HepG2 (cell line): ENCODE results near the gene PRTN3. TPM values are rescaled to one million over a fixed set of nuclear protein-coding genes. Genes with fewer than 3 reads are reported as not detected.

Source experiments
- CHCHD3 ChIP-seq: sonication (generic); formaldehyde crosslinking; IDR thresholded peaks from 2 replicates; pipeline ENCODE4 v1.8.0; 2022; ENCODE audit warnings: mild to moderate bottlenecking, missing genetic modification reagents, moderate library complexity
- HNF1A ChIP-seq, 2 experiments: sonication (generic) in 1 of 2; formaldehyde crosslinking in 1 of 2; IDR thresholded peaks; 2 replicates each; pipeline versions ENCODE4 v1.4.0 to v1.6.1; 2016 to 2020; ENCODE audit warnings: borderline replicate concordance in 1 of 2, low read depth in 1 of 2, mild to moderate bottlenecking in 1 of 2, missing genetic modification reagents in 1 of 2
- HNRNPLL ChIP-seq: fragments of 200-400 bp; formaldehyde crosslinking; IDR thresholded peaks from 2 replicates; pipeline ENCODE4 v1.6.1; 2017; ENCODE audit warnings: mild to moderate bottlenecking, low read depth, low read length; ENCODE audit not compliant: poor library complexity, severe bottlenecking
- KLF16 ChIP-seq, 2 experiments: sonication (generic) in 1 of 2; formaldehyde crosslinking in 1 of 2; IDR thresholded peaks; 2 replicates each; pipeline versions ENCODE4 v1.6.1 to v1.8.0; 2016 to 2023; ENCODE audit warnings: missing genetic modification reagents in 2 of 2, missing compliant biosample characterization in 1 of 2
- MLLT10 ChIP-seq: sonication (generic); formaldehyde crosslinking; IDR thresholded peaks from 2 replicates; pipeline ENCODE4 v1.4.0; 2020; ENCODE audit warnings: missing genetic modification reagents
- MXD4 ChIP-seq: IDR thresholded peaks from 2 replicates; pipeline ENCODE4 v1.6.1; 2016; ENCODE audit warnings: mild to moderate bottlenecking, missing biosample characterization, missing genetic modification reagents
- NR2C2 ChIP-seq: sonication (generic); formaldehyde crosslinking; IDR thresholded peaks from 2 replicates; pipeline ENCODE4 v1.4.0; 2020; ENCODE audit warnings: missing genetic modification reagents, mild to moderate bottlenecking, moderate library complexity, borderline replicate concordance
- PAF1 ChIP-seq: IDR thresholded peaks from 2 replicates; pipeline ENCODE4 v1.6.1; 2016; ENCODE audit warnings: missing genetic modification reagents, missing compliant biosample characterization
- POLR2A ChIP-seq, 2 experiments: IDR thresholded peaks; 2 replicates each; pipeline ENCODE4 v1.6.1; 2011; ENCODE audit warnings: low read depth in 2 of 2, low read length in 2 of 2, mild to moderate bottlenecking in 1 of 2, moderate library complexity in 1 of 2; ENCODE audit not compliant: insufficient read depth in 1 of 2
- SCMH1 ChIP-seq: sonication (generic); formaldehyde crosslinking; IDR thresholded peaks from 2 replicates; pipeline ENCODE4 v1.9.0; 2021; ENCODE audit warnings: missing genetic modification reagents, mild to moderate bottlenecking, borderline replicate concordance
- SOX6 ChIP-seq, 2 experiments: fragments of 450-650 bp in 1 of 2; sonication (generic) in 1 of 2; formaldehyde crosslinking in 1 of 2; IDR thresholded peaks; 2 replicates each; pipeline versions ENCODE4 v1.4.0 to v1.6.1; 2017 to 2020; ENCODE audit warnings: antibody characterized with exemption in 1 of 2, mild to moderate bottlenecking in 1 of 2, missing genetic modification reagents in 1 of 2
- SUZ12 ChIP-seq: fragments of 150-350 bp; IDR thresholded peaks from 2 replicates; pipeline ENCODE4 v1.6.1; 2014; ENCODE audit warnings: low read depth, low read length
- TCF12 ChIP-seq, 2 experiments: fragments of 450-650 bp in 1 of 2; sonication (generic) in 1 of 2; formaldehyde crosslinking in 1 of 2; IDR thresholded peaks; 2 replicates each; pipeline versions ENCODE4 v1.6.1 to v1.8.0; 2017 to 2022; ENCODE audit warnings: antibody characterized with exemption in 1 of 2, mild to moderate bottlenecking in 1 of 2, missing genetic modification reagents in 1 of 2, moderate library complexity in 1 of 2
- ZBTB34 ChIP-seq: sonication (generic); formaldehyde crosslinking; IDR thresholded peaks from 2 replicates; pipeline ENCODE4 v1.8.0; 2022; ENCODE audit warnings: mild to moderate bottlenecking, missing genetic modification reagents
- ZKSCAN5 ChIP-seq: sonication (generic); formaldehyde crosslinking; IDR thresholded peaks from 2 replicates; pipeline ENCODE4 v1.5.1; 2020; ENCODE audit warnings: mild to moderate bottlenecking, missing genetic modification reagents
- ZNF143 ChIP-seq: sonication (generic); formaldehyde crosslinking; IDR thresholded peaks from 2 replicates; pipeline ENCODE4 v1.4.0; 2020; ENCODE audit warnings: missing genetic modification reagents
- ZNF329 ChIP-seq: sonication (generic); formaldehyde crosslinking; IDR thresholded peaks from 2 replicates; pipeline ENCODE4 v1.9.0; 2021; ENCODE audit warnings: low read depth, mild to moderate bottlenecking, missing genetic modification reagents
- ZNF446 ChIP-seq: sonication (generic); formaldehyde crosslinking; IDR thresholded peaks from 2 replicates; pipeline ENCODE4 v1.5.0; 2020; ENCODE audit warnings: mild to moderate bottlenecking, missing genetic modification reagents
- ZSCAN25 ChIP-seq: sonication (generic); formaldehyde crosslinking; IDR thresholded peaks from 2 replicates; pipeline ENCODE4 v1.8.0; 2022; ENCODE audit warnings: mild to moderate bottlenecking, missing genetic modification reagents
- ZUFSP ChIP-seq: sonication (generic); formaldehyde crosslinking; IDR thresholded peaks from 2 replicates; pipeline ENCODE4 v1.9.0; 2021; ENCODE audit warnings: missing genetic modification reagents, mild to moderate bottlenecking, borderline replicate concordance
- polyA plus RNA-seq, 8 experiments: library from polyadenylated mRNA; depleted of rRNA in 3 of 8; stranded (reverse) in 7 of 8; unstranded in 1 of 8; fragments of >200 nt; fragmentation: Illumina TruSeq in 4 of 8; extraction: Trizol in 4 of 8; gene quantifications; 2 replicates each; pipeline versions ENCODE4 v1.2.1 to v1.2.3, GENCODE V29; 2011 to 2016; ENCODE audit warnings: low read depth in 4 of 8, missing spikeins in 1 of 8, mixed read lengths in 1 of 8; ENCODE audit not compliant: insufficient read depth in 1 of 8
- total RNA-seq, 5 experiments: library from RNA; depleted of rRNA; stranded (reverse); fragments of >200 nt; fragmentation: Illumina TruSeq; extraction: Trizol; gene quantifications; 2 replicates each; pipeline ENCODE4 v1.2.3, GENCODE V29; 2016; ENCODE audit warnings: low read depth in 1 of 5

Gene PRTN3
- total and polyA plus RNA-seq, 2 of the 13 experiments (the other 11 are each of a cell fraction or from before 2014, with no cell fraction given), result not detected

GRCh38 chr19:858868-859843 lies 18.4 kb downstream of the PRTN3 start, which contains the start of gene CFD (continued):
- TF ChIP-seq ZNF329 (CRISPR knock-in tag) (peak; percentile 100), ZSCAN25 (CRISPR knock-in tag) (no peak), SOX6 (IDR thresholded peaks at IDR 0.05) (no peak), SOX6 (CRISPR knock-in tag; IDR thresholded peaks at IDR 0.05) (peak; percentile 19; the same call in 1 of the 2 replicates), ZNF143 (CRISPR knock-in tag) (no peak), ZUFSP (CRISPR knock-in tag) (no peak), MXD4 (CRISPR knock-in tag) (no peak), SUZ12 (no peak), SCMH1 (no peak), ZKSCAN5 (no peak), CHCHD3 (CRISPR knock-in tag) (no peak), PAF1 (no peak), MLLT10 (CRISPR knock-in tag) (no peak), HNF1A (IDR thresholded peaks at IDR 0.05; ENCODE audit: low read depth) (no peak), HNF1A (CRISPR knock-in tag; IDR thresholded peaks at IDR 0.05; ENCODE audit: borderline replicate concordance) (no peak), HNRNPLL (no peak), ZNF446 (CRISPR knock-in tag) (no peak), ZBTB34 (CRISPR knock-in tag) (no peak), NR2C2 (CRISPR knock-in tag) (no peak), KLF16 (CRISPR knock-in tag; IDR thresholded peaks at IDR 0.05) (no peak), TCF12 (IDR thresholded peaks at IDR 0.05) (no peak), TCF12 (CRISPR knock-in tag; IDR thresholded peaks at IDR 0.05) (no peak), POLR2A (IDR thresholded peaks at IDR 0.05; ENCODE audit: insufficient read depth in 1 of 2, low read depth in 2 of 2, low read length in 2 of 2) (no peak)
